Myocyte (in vitro differentiated cells): ENCODE measurements around the gene SIDT2. TPM values are rescaled to one million over a fixed set of nuclear protein-coding genes. Genes with fewer than 3 reads are reported as not detected.

Experiments
- total RNA-seq: library from RNA; depleted of rRNA; stranded (reverse); fragments of >200 nt; gene quantifications from 2 replicates; pipeline ENCODE4 v1.2.3, GENCODE V29; 2014

The SIDT2 gene
- total RNA-seq, 1 donor from 2014 or later: 24.7 TPM

Other genes with a start within 250 kb of the SIDT2 start
- 19.7 and 49.9 TPM in 2 replicates for gene SIK3, start 80.3 kb upstream of the SIDT2 start, total RNA-seq
- 93.0 and 94.1 TPM in 2 replicates for gene PAFAH1B2, start 34.5 kb upstream of the SIDT2 start, total RNA-seq
- gene TAGLN, start 20.6 kb downstream of the SIDT2 start, total RNA-seq: 462 and 502 TPM in 2 replicates
- 36.8 and 42.3 TPM in 2 replicates for gene PCSK7, start 53.3 kb downstream of the SIDT2 start, total RNA-seq
- 14.8 and 16.3 TPM in 2 replicates for gene RNF214, start 53.9 kb downstream of the SIDT2 start, total RNA-seq
- 4.8 and 6.0 TPM in 2 replicates for gene BACE1-AS, start 112.6 kb downstream of the SIDT2 start, total RNA-seq
- 22.0 and 23.5 TPM in 2 replicates for gene BACE1, start 137.5 kb downstream of the SIDT2 start, total RNA-seq
- 20.8 and 30.9 TPM in 2 replicates for gene CEP164, start 149.1 kb downstream of the SIDT2 start, total RNA-seq